GM12891 (cell line): ENCODE data around the gene RPH3AL.

ENCODE experiments used
- DNase-seq: peaks from one replicate; pipeline ENCODE4 v3.0.0; 2011; ENCODE audit warnings: low spot score; ENCODE audit not compliant: insufficient read length
- FAIRE-seq: peaks from 2 replicates; lab custom pipeline; 2011; peaks lifted over from hg19 to GRCh38; lab: Jason Lieb, UNC
- PAX5 ChIP-seq: IDR thresholded peaks from 2 replicates; pipeline ENCODE4 v1.6.1; 2011; ENCODE audit warnings: low read length, moderate library complexity, mild to moderate bottlenecking; ENCODE audit not compliant: insufficient read depth, severe bottlenecking
- POLR2A ChIP-seq: IDR thresholded peaks from 2 replicates; pipeline ENCODE4 v1.6.1; 2011; ENCODE audit warnings: low read depth, low read length, control low read depth
- POLR2AphosphoS5 ChIP-seq: IDR thresholded peaks from 2 replicates; pipeline ENCODE4 v1.6.1; 2011; ENCODE audit warnings: low read depth, low read length, control low read depth
- POU2F2 ChIP-seq: IDR thresholded peaks from 2 replicates; pipeline ENCODE4 v1.6.1; 2011; ENCODE audit warnings: low read depth, mild to moderate bottlenecking, control low read depth, low read length, moderate library complexity
- SPI1 ChIP-seq: IDR thresholded peaks from 2 replicates; pipeline ENCODE4 v1.6.1; 2011; ENCODE audit warnings: low read depth, low read length, control low read depth
- TAF1 ChIP-seq: IDR thresholded peaks from 2 replicates; pipeline ENCODE4 v1.6.1; 2011; ENCODE audit warnings: low read depth, low read length, control low read depth

The RPH3AL gene

GRCh38 chr17:343875-344752 is 8.5 kb downstream of the RPH3AL start:
- no peak for FAIRE-seq
- no peak for DNase-seq
- TF ChIP-seq POLR2A = no peak
- TF ChIP-seq SPI1 = no peak
- no peak for TF ChIP-seq TAF1
- TF ChIP-seq POLR2AphosphoS5 = no peak
- no peak for TF ChIP-seq POU2F2
- no peak for TF ChIP-seq PAX5

GRCh38 chr17:343211-343610 is 9.4 kb downstream of the RPH3AL start:
- FAIRE-seq (no peak), DNase-seq (no peak)
- TF ChIP-seq POU2F2 (no peak), POLR2AphosphoS5 (no peak), TAF1 (no peak)

- FAIRE-seq (no peak), DNase-seq (no peak)
- TF ChIP-seq POLR2A (no peak), PAX5 (no peak), TAF1 (no peak), SPI1 (no peak), POU2F2 (no peak), POLR2AphosphoS5 (no peak)
Observed at GRCh38 chr17:340074-340473, 12.5 kb downstream of the RPH3AL start.

- DNase-seq = no peak
- no peak for FAIRE-seq
- no peak for TF ChIP-seq PAX5
- TF ChIP-seq POU2F2 = no peak
- no peak for TF ChIP-seq TAF1
- TF ChIP-seq SPI1 = no peak
- no peak for TF ChIP-seq POLR2A
- no peak for TF ChIP-seq POLR2AphosphoS5
Observed at GRCh38 chr17:339193-340061, 13.2 kb downstream of the RPH3AL start.

- no peak for DNase-seq
- TF ChIP-seq SPI1 (no peak), TAF1 (no peak), POLR2AphosphoS5 (no peak), PAX5 (no peak), POU2F2 (no peak), POLR2A (no peak)
- FAIRE-seq = no peak
Observed at GRCh38 chr17:338442-339192, 14.0 kb downstream of the RPH3AL start.

- FAIRE-seq (no peak), DNase-seq (no peak)
- no peak for TF ChIP-seq POLR2A
- TF ChIP-seq PAX5 = no peak
- no peak for TF ChIP-seq POLR2AphosphoS5
- TF ChIP-seq SPI1 = no peak
- no peak for TF ChIP-seq POU2F2
- TF ChIP-seq TAF1 = no peak
Observed at GRCh38 chr17:337866-338265, 14.7 kb downstream of the RPH3AL start.

- DNase-seq (no peak), FAIRE-seq (no peak)
- TF ChIP-seq POLR2A = no peak
- no peak for TF ChIP-seq POU2F2
- no peak for TF ChIP-seq POLR2AphosphoS5
- TF ChIP-seq SPI1 = no peak
- TF ChIP-seq TAF1 = no peak
- TF ChIP-seq PAX5 = no peak
Observed at GRCh38 chr17:337453-337852, 15.2 kb downstream of the RPH3AL start.

- TF ChIP-seq PAX5 (no peak), SPI1 (no peak), POLR2A (no peak), TAF1 (no peak)
- FAIRE-seq (no peak), DNase-seq (no peak)
Observed at GRCh38 chr17:337022-337420, 15.6 kb downstream of the RPH3AL start.
